GM19395 (cell line): ENCODE measurements around the gene IDUA.

Source experiments
- ATAC-seq: cut with Tn5 transposase; IDR thresholded peaks from one replicate; pipeline ENCODE4 v1.9.1; 2021; ENCODE audit warnings: mild to moderate bottlenecking, moderate library complexity; ENCODE audit not compliant: unreplicated experiment

Gene IDUA

GRCh38 chr4:985123-985830 is 1.6 kb upstream of the IDUA start:
- no peak for ATAC-seq

- ATAC-seq: peak; percentile 33
Measured at GRCh38 chr4:986428-986878, 391 bp upstream of the IDUA start.

DNA sequence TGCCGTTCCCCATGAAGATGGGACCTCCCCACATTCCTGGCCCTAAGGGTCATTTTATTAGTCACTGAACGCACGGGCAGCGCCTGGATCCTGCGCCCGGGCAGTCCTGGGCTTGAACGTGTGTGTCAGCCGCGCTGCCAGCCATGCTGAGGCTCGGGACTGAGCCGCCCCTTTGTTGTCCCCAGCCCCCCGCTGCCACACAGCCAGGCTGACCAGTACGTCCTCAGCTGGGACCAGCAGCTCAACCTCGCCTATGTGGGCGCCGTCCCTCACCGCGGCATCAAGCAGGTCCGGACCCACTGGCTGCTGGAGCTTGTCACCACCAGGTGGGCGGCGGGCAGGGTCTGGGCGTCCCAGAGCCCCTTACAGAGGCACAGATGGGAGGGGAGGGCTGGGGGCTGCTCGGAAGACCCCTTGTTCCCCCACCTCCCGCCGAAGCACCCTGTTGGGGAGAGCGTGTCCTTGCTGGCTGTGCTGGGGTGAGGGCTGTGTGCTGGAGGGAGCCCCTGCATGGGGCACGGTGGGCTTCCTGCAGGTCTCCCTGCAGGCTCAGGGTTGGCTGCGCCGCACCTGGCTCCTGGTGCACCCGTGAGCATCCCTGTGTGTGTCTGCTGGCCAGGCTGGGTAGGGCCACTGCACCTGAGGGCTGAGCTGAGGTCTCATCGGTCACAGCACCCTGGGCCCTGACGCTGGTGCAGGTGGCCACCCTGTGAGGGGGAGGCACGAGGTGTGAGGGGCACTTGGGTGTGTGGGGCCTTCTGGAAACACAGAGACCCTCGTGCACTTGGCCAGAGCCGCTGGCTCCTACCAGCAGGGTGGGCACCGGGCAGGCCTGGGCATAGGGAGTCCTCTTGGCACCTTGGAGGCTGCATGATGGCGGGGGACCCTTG is 1.0 kb downstream of the IDUA start:
- no peak for ATAC-seq

- ATAC-seq: no peak
Measured at GRCh38 chr4:988726-989721, 2.2 kb downstream of the IDUA start.

DNA sequence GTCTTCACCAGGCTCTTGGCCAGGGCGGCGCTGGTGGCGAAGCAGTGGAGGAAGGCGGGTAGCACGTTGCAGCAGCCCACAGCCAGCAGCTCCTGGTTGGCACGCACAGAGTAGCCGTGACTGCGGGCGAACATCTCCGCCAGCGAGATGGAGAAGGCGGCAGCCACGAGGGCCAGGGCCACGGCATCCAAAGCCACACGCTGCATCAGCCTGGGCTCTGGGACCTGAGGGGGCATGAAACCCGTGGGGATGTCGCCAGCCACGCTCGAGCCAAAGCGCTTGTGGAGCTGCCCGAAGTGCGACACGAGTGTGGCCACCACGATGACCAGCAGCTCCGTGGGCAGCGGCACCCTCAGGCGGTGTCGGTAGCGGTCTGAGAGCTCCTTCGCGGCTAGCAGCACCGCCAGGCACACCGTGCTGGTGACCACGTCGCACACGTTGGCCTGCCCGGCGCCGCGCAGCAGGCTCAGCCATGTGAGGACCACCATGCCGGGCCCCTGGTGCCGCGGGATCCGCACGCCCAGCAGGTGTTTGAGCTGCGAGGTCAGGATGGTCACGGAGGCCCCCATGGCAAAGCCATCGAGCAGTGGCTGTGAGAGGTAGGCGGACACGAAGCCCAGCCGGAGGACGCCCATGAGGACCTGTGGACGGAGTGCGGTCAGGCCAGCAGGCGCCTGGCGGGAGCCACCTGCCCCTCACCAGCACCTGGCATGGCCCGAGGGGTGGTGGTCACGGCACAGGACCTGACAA is 3.1 kb downstream of the IDUA start:
- ATAC-seq: no peak

DNA sequence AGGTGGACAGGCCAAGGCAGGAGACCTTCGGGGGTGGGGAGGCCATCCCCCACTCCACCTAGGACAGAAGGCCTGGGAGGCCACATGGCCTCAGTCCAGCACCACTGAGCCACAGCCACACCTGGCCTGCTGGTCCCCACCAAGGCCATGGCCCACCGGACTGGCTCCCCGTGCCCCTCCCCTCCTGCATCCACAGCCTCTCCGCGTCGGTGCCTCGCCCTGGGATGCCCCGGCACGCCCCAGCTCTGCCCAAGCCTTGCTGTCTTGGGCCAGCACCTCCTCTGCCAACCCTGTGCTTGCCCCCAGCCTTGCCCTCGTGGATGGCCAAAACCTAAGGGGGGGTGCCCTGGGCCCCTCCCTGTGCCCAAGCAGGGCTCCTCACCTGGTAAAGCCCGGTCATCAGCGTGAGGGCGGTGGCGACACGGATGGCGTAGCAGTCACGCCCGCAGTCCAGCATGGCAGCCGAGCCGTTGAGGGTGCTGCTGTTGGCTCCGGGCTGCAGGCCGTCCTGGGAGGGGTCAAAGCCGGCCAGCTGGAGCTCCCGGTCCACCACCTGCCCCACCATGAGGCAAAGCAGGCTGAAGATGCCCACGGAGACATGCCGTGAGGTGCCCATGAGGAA is 4.0 kb downstream of the IDUA start:
- ATAC-seq: no peak

- no peak for ATAC-seq
Measured at GRCh38 chr4:991451-992296, 4.8 kb downstream of the IDUA start.

DNA sequence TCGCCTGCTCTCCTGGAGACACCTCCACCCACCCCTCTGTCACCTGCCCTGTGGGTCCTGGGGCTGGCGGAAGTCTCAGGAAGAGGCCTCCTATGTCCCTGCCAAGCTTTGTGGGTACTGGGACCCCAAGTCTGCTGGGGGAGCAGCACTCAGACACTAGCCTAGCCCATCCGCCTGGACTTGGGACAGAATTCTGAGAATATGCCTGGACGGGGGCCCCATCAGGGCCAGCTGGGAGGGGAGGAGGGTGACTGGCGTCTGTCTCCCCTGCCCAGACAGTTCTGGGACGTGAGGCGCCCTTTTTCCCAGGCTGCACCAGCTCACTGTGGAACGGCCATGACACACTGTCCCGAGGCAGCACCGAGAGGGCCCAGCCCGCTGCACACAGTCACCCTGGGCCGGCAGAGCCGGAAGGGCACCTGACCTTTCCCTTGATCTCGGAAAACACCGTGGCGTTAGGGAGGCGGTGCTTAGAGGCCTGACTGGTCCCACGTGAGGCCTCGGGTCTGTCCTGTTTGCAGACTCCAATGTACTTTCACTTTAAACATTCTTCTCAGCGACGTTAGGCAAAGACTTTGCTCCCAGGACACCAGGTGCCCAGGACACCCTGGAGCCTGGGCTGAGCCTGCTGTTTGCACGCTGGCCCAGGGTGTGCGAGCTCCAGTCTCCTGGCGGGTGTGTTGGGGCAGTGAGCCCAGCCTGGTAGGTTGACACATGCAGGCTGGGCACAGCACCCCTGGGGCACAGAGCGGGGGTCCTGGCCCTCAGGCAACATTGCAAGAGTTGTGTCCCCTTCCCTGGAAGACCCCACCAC is 5.7 kb downstream of the IDUA start:
- no peak for ATAC-seq

GRCh38 chr4:993111-994029 is 6.5 kb downstream of the IDUA start, which contains the start of gene SLC26A1:
Gene SLC26A1, minus strand, starts transcription at chr4:993404. Its CDS starts 1,701 bp downstream, at chr4:991703.
- no peak for ATAC-seq

GRCh38 chr4:995311-996026 is 8.6 kb downstream of the IDUA start:
- ATAC-seq: no peak

GRCh38 chr4:996030-996996 is 9.5 kb downstream of the IDUA start:
- ATAC-seq: no peak

DNA sequence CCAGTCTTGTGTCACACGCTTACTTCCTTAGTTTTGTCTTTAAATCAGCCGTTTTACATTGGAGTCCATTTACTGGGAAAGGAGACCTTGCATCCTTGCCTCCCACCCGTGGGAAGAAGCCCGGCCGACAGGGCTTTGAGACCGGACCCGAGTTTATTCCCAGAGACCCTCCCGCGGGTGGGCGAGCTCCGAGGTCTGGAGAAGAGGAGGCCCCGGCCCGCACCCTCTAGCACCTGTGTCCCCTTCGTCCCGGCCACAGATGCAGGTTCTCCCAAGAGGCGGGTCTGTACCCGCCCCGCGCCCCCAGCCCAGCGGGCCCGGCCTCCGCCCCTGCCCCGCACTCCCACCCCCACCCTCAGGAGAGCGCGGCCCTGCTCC is 10.1 kb downstream of the IDUA start:
- ATAC-seq: no peak

- ATAC-seq: no peak
Measured at GRCh38 chr4:997375-998071, 10.7 kb downstream of the IDUA start.

- no peak for ATAC-seq
Measured at GRCh38 chr4:998096-998691, 11.3 kb downstream of the IDUA start.
